ENCODE measurements around the gene CLASRP.

Gene CLASRP

GRCh38 chr19:45050036-45050435 is 11.2 kb downstream of the CLASRP start:
- H3K27ac ChIP-seq = no peak overlapping the region

GRCh38 chr19:45051929-45052579 is 13.2 kb downstream of the CLASRP start:
- H3K27ac ChIP-seq = no peak overlapping the region
- TF ChIP-seq, protein P1, sequence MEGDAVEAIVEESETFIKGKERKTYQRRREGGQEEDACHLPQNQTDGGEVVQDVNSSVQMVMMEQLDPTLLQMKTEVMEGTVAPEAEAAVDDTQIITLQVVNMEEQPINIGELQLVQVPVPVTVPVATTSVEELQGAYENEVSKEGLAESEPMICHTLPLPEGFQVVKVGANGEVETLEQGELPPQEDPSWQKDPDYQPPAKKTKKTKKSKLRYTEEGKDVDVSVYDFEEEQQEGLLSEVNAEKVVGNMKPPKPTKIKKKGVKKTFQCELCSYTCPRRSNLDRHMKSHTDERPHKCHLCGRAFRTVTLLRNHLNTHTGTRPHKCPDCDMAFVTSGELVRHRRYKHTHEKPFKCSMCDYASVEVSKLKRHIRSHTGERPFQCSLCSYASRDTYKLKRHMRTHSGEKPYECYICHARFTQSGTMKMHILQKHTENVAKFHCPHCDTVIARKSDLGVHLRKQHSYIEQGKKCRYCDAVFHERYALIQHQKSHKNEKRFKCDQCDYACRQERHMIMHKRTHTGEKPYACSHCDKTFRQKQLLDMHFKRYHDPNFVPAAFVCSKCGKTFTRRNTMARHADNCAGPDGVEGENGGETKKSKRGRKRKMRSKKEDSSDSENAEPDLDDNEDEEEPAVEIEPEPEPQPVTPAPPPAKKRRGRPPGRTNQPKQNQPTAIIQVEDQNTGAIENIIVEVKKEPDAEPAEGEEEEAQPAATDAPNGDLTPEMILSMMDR (IDR thresholded peaks at IDR 0.05) = no peak
- TF ChIP-seq ZFX (IDR thresholded peaks at IDR 0.05; ENCODE audit: borderline replicate concordance) = no peak

More at GRCh38 chr19:45050036-45050435, 11.2 kb downstream of the CLASRP start:
- TF ChIP-seq, protein P1 (IDR thresholded peaks at IDR 0.05) = no peak

DNA sequence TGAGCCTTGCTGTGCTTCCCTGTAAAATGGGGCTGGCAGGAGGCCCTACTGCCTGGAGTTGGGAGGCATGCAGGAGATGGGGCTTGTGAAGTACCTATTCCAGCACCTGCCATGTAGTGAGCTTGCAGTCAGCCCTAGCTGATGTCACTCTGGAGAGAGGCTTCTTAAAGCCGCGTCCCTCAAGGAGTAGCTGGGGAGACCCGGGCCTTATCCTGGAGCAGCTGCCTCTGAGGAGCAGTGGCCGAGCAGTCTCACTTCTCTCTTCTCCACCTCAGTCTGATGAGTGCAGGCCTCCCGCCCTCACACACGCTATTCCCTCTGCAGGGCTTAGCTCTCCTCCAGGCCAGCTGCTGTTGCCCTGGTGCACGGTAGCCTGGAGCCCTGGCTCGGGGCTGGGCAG is 18.0 kb downstream of the CLASRP start:
- no peak for TF ChIP-seq ZFX (IDR thresholded peaks at IDR 0.05; ENCODE audit: borderline replicate concordance)
- TF ChIP-seq, protein P1 (IDR thresholded peaks at IDR 0.05) = no peak
- H3K27ac ChIP-seq = no peak overlapping the region

DNA sequence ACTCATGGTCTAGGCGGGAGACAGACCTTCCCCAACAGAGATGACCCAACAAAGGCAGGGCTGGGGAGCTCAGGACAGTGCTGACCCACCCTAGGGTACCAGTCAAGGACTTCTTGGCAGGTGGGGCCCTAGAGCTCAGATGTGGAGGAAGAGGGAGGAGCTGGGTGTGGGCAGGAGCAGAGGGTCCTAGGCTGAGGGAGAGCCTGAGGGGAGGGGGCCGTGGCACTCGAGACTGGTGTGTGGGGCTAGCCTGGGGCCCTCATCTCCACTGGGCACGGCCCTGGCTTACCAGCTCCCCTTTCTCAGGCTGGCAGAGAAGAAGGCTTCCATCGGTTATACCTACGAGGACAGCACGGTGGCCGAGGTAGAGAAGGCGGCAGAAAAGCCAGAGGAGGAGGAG is 18.6 kb downstream of the CLASRP start:
- H3K27ac ChIP-seq = no peak overlapping the region
- TF ChIP-seq ZFX (IDR thresholded peaks at IDR 0.05; ENCODE audit: borderline replicate concordance) = no peak
- TF ChIP-seq, protein P1 (IDR thresholded peaks at IDR 0.05) = no peak

DNA sequence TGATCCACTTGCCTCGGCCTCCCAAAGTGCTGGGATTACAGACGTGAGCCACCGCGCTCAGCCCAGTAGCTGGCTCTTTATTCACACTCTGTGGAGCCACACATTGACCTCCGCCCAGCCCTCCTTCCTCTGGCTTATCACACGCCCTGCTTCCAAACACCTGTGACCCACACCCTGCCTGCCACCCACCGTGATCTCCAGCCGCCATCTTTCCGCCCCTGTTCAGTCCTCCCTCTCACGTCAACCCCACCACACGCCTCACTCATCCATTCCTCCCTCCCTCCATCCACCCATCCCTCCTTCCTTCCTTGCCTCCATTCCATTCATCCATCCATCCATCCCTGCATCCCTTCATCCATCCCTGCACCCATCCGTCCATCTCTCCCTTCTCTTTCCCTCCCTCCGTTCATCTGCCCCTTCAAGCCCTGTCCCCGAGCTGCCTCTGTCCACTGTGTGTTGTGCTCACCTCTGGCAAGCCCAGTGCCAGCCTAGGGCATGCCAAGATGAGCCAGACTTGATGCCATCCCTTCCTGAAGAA is 19.8 kb downstream of the CLASRP start:
- no peak overlapping the region for H3K27ac ChIP-seq
- TF ChIP-seq, protein P1 (IDR thresholded peaks at IDR 0.05) = no peak
- no peak for TF ChIP-seq ZFX (IDR thresholded peaks at IDR 0.05; ENCODE audit: borderline replicate concordance)

DNA sequence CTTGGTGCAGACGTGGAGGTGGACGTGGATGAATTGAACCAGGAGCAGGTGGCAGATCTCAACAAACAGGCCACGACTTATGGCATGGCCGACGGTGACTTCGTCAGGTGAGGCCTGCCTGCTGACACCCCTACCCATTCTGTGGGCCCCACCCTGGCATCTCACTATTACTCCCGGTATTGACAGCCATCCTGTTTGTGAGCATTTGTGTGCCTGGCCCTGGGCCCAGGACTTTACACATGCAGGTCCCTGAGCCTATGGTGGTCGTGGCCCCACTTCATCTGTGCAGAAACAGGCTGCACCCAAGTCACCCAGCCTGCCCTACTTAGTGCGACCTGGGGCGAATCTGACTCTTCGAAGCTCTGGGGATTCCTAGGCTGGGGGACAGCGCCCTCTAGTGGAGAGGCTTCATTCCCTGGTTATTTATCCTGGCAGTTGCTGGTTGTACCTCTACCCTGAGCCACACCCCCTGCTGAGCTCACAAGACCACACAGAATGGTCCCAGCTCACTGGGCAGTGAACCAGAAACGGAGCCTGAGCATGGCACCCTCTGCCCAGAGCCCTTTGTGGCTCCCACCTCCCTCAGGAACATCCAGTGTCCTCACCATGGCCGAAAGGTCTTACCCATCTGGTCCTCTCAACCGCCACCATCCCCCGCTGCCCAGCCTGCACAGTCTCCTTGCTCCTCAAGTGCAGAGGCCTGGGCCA is 20.6 kb downstream of the CLASRP start:
- TF ChIP-seq, protein P1 (IDR thresholded peaks at IDR 0.05) = peak; percentile 92
- TF ChIP-seq ZFX (IDR thresholded peaks at IDR 0.05; ENCODE audit: borderline replicate concordance) = no peak
- H3K27ac ChIP-seq = no peak overlapping the region

DNA sequence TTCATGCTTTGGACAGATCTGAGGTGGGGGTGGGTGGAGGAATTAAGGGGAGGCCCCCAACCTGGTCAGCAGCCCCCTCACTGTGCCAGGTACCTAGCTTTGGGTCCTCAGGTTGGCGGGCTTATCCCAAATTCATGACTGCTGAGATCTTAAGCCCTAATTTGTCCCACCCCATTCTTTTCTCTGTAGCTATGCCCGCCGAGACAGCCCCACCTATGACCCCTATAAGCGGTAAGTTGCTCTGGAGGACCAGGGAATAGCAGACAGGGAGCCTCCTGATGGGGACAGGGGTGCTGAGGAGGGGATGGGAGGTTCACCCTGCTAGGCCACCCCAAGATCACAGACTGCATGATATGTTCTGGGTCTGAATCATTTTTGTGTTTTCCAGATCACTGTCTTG is 23.1 kb downstream of the CLASRP start:
- TF ChIP-seq ZFX (IDR thresholded peaks at IDR 0.05; ENCODE audit: borderline replicate concordance) = no peak
- TF ChIP-seq, protein P1 (IDR thresholded peaks at IDR 0.05) = no peak
- no peak overlapping the region for H3K27ac ChIP-seq
